Stimulated activated naive CD8-positive, alpha-beta T cell treated with anti-CD3 and anti-CD28 coated beads, Interleukin-15, Interleukin-2, amounts not matched to agents 100 ng/mL and 50 ng/mL, for 24 hours (primary cell): ENCODE results near the gene LTBR.
"Not testable (repeated sequence)": the region's sequence is repeated elsewhere in the genome, so short reads cannot be mapped to it uniquely, and the experiment has no call there.

ENCODE experiments used
- H3K27ac Mint-ChIP-seq: one replicate; pipeline ENCODE4 v1.8.0; 2021; ENCODE audit warnings: mild to moderate bottlenecking, mixed read lengths
- H3K27me3 Mint-ChIP-seq: one replicate; pipeline ENCODE4 v1.8.0; 2021; ENCODE audit warnings: mixed read lengths
- H3K36me3 Mint-ChIP-seq: one replicate; pipeline ENCODE4 v1.8.0; 2021; ENCODE audit warnings: low read depth, mixed read lengths
- H3K4me1 Mint-ChIP-seq: one replicate; pipeline ENCODE4 v1.8.0; 2021; ENCODE audit warnings: low read depth, mixed read lengths
- H3K4me3 Mint-ChIP-seq: one replicate; pipeline ENCODE4 v1.8.0; 2021; ENCODE audit warnings: mild to moderate bottlenecking, mixed read lengths
- H3K9me3 Mint-ChIP-seq: one replicate; pipeline ENCODE4 v1.8.0; 2021; ENCODE audit warnings: mixed read lengths

Gene LTBR

DNA sequence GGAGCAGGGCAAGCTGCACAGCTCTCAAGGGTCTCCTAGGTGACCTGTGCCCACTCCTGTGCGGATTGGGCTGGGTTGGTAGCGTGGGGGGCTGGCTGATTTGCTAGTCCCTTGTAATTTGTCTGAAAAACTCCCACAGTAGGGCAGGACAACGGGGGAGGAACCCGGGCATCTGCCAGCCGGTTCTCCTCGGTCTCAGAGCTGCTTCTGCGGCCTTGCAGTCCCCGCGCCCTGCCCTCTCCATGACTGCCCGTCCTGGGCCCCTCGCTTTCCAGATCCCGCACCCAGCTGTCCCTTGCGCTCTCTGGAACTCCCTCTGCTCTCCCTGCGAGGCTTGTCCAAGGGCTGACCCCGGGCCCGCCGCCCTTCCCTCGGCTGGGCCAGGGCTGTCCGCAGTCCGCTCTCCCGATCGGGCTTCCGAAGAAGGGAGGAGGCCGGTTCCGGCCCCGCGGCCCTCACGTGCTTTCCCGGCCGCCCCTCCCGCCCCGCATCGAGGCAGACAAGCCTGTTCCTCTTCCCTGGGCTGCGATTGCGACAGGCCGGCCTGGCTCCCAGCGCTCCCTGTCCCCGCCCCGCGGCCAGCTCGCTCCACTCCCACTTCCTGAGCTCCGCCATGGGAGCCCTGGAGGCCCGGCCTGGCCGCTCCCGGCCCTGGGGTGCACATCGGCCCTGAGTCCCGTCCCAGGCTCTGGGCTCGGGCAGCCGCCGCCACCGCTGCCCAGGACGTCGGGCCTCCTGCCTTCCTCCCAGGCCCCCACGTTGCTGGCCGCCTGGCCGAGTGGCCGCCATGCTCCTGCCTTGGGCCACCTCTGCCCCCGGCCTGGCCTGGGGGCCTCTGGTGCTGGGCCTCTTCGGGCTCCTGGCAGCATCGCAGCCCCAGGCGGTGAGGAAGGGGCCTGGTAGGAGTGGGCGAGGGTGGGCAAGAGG lies at the start of gene LTBR:
TSS of gene LTBR (plus strand) at position 591 of the 927 bp plus-strand sequence. CDS start at position 788, 197 bp downstream.
- Mint-ChIP-seq H3K36me3 (no peaks in the 10 kb centered on the region), H3K4me3 (no peak within 1 kb of the TSS), H3K27ac (peak within 1 kb of the TSS; percentile 52), H3K27me3 (peaks cover 24% of the 10 kb centered on the region), H3K4me1 (peaks cover 4% of the 10 kb centered on the region), H3K9me3 (no peaks in the 10 kb centered on the region)

DNA sequence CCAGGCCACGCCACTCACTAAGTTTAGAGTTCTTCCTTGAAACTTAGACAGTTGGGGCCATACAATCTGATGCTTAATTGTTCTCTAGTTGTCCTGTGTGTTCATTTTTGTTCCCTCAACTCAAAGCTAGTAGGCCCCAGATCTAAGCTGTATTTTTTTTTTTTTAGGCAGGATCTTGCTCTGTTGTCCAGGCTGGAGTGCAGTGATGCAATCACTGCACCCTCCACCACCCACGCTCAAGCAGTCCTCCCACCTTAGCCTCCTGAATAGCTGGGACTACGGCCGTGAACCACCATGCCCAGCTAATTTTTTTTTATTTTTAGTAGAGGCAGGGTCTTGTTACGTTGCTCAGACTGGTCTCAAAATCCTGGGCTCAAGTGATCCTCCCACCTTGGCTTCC lies 49.6 kb upstream of the LTBR start:
- peaks cover 42% of the 10 kb centered on the region for H3K36me3 Mint-ChIP-seq
- H3K27ac Mint-ChIP-seq: peak overlapping the region; percentile 80
- no peaks in the 10 kb centered on the region for H3K27me3 Mint-ChIP-seq
- H3K9me3 Mint-ChIP-seq: no peaks in the 10 kb centered on the region
- peak overlapping the region; percentile 60 for H3K4me3 Mint-ChIP-seq
- peaks cover 17% of the 10 kb centered on the region for H3K4me1 Mint-ChIP-seq

DNA sequence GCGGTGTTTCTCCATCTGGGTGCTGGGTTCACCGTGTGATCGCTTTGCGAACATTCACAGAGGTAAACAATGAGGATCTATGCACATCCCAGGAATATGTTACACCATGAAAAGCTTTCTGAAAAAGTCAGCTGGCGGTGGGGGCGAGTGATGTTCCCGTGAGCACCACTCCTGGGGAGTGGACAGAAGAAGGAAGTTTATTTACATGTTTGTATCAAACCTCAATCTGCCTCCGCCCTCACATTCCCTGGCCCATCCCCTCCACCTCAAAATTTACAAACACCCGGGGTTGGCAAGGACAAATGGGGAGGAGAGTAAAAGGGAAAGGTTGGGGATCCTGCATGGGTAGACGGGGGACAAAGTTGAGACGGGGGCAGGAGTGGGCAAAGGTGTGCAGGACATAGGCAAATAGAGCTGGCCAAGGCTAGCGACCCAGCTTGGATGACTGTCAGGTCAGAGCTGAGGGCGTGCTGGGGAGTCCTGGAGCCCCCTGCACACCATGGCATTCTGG lies 49.0 kb upstream of the LTBR start:
- no peaks in the 10 kb centered on the region for H3K9me3 Mint-ChIP-seq
- H3K27ac Mint-ChIP-seq: no peak overlapping the region
- peaks cover 39% of the 10 kb centered on the region for H3K36me3 Mint-ChIP-seq
- no peak overlapping the region for H3K4me3 Mint-ChIP-seq
- peaks cover 16% of the 10 kb centered on the region for H3K4me1 Mint-ChIP-seq
- H3K27me3 Mint-ChIP-seq: no peaks in the 10 kb centered on the region

DNA sequence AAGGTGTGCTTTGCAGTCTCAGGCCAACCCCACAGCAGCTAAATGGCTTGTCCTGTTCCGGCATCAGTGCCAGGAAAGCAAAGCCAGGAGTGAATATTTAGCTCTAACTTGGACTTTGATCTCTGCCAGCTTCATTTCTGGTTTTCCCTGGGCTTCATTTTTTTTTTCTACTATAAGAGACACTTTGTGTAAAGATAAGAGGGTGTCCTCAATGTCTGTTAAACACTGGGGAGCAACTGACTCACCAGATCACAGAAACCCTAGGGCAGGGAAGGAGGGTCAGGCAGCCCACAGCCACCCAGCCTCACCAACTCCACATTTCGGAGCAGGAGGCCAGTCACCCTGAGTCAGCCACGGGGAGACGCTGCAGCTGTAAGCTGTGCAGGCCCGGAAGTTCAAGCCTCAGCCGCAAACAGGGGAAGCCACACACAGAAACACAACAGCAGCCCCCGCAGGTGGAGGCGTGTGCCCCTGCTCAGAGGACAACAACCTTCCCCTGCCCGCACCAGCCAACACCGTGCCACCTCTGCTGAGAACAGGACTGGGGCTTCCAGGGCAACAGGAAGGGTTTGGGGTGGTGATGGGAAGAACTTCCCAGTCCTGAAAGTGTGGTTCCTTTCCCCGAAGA lies 48.4 kb upstream of the LTBR start:
- no peak overlapping the region for H3K4me3 Mint-ChIP-seq
- H3K4me1 Mint-ChIP-seq: peaks cover 11% of the 10 kb centered on the region
- no peaks in the 10 kb centered on the region for H3K27me3 Mint-ChIP-seq

DNA sequence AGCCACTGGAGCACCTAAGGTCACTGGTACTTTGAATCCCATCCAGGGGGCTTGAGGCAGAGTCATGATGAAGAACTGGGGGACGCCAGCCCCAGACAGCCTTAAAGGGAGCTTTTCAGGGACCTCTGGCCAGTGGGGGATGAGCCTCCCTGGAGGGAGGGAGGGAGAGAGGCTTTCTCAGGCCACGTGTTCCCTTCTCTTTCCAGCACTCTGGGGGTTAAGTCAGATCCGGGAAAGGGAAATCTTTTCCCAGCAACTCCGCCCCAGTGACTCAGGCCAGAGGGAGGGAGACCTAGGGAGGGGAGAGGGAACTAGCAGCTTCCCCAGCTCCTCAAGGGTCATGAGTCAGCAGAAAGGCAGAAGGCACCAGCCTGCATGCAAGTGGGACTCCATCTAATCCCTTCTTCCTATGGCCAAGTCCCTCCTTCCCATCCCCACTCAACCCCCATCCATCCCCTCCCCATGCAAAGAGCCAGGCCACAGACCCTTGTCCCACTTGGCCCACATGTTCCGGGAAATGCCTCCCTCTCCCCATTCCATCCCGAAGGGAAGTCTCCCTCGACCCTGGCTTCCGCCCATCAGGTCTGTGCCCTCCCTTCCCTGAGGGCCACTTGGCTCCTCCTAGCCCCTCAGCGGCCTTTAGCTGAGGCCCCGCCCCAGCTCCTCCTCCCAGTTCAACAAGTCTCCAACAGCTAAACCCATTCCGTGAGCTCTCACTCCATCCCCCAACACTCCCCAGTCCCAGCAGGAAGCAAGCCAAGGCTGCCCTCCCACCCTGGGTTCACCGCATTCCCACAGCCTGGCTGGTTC lies 47.7 kb upstream of the LTBR start:
- peaks cover 26% of the 10 kb centered on the region for H3K36me3 Mint-ChIP-seq
- H3K27ac Mint-ChIP-seq: no peak overlapping the region
- no peaks in the 10 kb centered on the region for H3K9me3 Mint-ChIP-seq
- H3K4me3 Mint-ChIP-seq: no peak overlapping the region
- H3K4me1 Mint-ChIP-seq: peaks cover 3% of the 10 kb centered on the region
- no peaks in the 10 kb centered on the region for H3K27me3 Mint-ChIP-seq

More for the DNA sequence above, 48.4 kb upstream of the LTBR start:
- no peak overlapping the region for H3K27ac Mint-ChIP-seq
- H3K36me3 Mint-ChIP-seq: peaks cover 33% of the 10 kb centered on the region
- H3K9me3 Mint-ChIP-seq: no peaks in the 10 kb centered on the region

DNA sequence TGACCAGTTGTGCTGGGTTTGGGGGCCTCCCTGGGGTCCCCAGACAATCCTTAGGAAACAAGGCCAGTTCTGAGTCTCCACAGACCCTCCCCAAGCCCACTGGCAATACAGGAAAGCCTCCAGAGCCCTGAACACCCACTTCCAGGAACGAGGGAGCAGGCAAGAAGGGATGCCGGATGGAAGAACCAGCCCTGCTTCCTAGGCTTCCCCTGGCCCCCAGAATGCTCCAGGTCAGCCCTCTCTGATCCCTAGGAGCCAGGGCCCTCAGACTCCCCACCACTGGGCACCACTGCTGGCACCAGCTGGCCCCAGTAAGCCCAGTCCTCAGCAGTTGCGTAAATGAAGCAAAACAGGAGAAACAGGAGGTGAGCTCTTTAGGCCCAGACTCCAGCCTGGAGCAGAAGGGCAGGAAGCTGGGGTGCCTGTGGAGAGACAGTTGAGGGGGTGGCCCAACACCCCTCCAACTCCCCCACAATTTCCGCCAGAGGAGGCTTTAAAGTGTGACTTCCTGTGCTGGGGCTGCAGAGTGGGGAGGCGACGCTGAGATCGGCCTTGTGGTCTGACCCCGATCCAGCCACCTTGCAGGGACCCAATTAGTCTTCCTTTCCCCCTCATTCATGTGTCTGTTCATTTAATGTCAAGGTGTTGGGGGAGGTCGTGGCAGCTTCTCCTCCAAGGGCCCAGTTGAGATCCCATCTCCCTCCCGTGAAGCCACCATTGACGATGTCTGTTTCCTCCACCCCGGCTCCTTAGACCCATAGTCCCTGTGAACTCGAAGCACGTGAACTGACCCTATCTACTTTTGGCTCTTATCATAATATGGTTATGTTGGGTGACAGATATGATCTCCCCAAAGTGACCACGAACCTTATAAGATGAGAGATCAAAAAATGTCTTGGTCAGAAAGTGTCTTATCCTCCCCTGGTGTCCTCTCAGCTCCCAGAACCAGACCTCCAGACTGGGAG lies 46.8 kb upstream of the LTBR start:
- H3K36me3 Mint-ChIP-seq: peaks cover 22% of the 10 kb centered on the region
- no peak overlapping the region for H3K4me3 Mint-ChIP-seq
- H3K27me3 Mint-ChIP-seq: no peaks in the 10 kb centered on the region
- H3K9me3 Mint-ChIP-seq: no peaks in the 10 kb centered on the region
- peaks cover 5% of the 10 kb centered on the region for H3K4me1 Mint-ChIP-seq
- H3K27ac Mint-ChIP-seq: no peak overlapping the region

DNA sequence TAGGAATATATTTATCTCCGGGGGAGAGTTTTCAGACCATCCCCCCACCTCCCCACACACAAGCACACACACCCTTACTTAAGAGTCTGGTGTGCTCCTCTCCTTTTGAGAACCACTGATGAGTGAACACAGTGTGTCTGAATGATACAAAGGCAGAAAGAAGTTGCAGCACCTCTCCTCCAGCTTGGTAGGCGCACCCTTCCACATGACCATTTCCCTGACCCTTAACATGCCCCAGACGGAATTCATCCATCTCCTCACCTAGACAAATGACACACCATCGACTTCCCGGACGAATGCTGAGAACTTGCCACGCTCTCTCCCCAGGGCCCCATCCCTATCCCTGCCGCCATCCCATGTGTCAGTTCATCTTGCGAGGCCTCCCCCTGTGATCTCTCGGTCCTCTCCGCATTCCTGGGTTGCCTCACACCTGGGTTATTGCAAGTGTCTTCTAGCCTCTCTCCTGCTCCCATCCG lies 46.0 kb upstream of the LTBR start:
- Mint-ChIP-seq H3K4me3 (no peak overlapping the region), H3K27ac (no peak overlapping the region), H3K27me3 (no peaks in the 10 kb centered on the region), H3K4me1 (peaks cover 14% of the 10 kb centered on the region), H3K36me3 (peaks cover 15% of the 10 kb centered on the region), H3K9me3 (no peaks in the 10 kb centered on the region)

DNA sequence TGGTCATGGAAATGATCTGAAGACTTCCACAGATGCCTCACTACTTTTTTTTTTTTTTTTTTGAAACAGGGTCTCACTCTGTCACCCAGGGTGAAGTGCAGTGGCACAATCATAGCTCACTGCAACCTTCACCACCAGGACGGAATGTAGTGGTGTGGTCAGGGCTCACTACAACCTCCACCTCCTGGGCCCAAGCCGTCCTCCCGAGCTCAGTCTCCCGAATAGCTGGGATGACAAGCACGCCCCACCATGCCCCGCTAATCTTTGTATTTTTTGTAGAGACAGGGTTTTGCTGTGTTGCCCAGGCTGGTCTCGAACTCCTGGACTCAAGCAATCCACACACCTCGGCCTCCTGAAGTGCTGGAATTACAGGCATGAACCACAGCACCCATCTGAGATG lies 45.4 kb upstream of the LTBR start:
- H3K9me3 Mint-ChIP-seq, H3K4me3 Mint-ChIP-seq, H3K36me3 Mint-ChIP-seq, H3K27me3 Mint-ChIP-seq, H3K27ac Mint-ChIP-seq: not testable (repeated sequence)
- H3K4me1 Mint-ChIP-seq: peaks cover 19% of the 10 kb centered on the region

DNA sequence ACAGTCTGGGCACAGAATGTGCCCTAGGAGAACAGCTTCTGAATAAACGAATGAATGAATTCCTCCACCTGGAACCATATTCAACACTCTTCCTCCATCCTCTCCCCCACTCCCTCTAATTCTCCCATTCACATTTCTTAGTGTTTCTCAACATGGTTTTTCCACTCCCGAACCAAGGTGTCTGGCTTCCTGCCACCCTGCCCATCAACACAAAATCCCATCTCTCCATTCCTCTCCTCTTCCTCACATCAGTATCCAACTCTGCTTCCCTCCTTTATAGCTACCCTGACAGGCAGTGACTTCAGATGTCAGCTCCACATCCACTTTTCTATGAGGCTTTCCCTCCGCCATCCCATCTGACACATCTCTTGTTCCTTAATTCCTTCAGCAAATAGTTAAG lies 45.0 kb upstream of the LTBR start:
- Mint-ChIP-seq H3K4me1 (peaks cover 22% of the 10 kb centered on the region), H3K9me3 (no peaks in the 10 kb centered on the region), H3K27me3 (no peaks in the 10 kb centered on the region), H3K36me3 (peaks cover 5% of the 10 kb centered on the region), H3K27ac (no peak overlapping the region), H3K4me3 (no peak overlapping the region)

DNA sequence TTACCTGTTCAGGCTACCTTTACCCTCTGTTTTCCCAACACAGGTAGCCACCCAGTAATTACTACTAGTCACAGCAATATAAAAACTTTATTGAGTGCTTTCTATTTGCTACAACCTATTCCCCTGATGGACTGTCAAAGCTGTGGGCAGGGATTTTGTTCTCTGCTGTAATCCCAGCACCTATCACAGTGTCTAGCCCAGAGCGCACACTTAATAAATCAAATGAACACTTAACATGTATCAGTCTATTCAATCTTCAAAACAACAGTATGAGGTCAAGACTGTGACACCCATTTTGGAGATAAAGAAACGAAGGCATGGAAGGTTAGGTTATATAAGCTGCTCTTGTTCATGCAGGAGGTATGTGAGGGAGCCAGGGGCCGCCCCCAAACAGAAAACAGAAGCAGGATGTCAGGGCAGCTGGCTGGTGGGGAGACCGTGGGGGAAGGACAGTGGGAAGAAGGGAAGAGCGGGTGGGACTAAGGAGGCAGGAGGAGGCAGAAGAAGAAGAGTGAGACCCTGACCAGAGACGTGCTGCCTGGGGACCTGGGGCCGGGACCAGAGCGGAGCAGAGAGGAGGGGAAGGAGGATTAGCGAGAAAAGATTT lies 43.8 kb upstream of the LTBR start:
- H3K27me3 Mint-ChIP-seq: no peaks in the 10 kb centered on the region
- H3K27ac Mint-ChIP-seq: no peak overlapping the region
- peaks cover 25% of the 10 kb centered on the region for H3K4me1 Mint-ChIP-seq
- no peak overlapping the region for H3K4me3 Mint-ChIP-seq
- no peaks in the 10 kb centered on the region for H3K9me3 Mint-ChIP-seq
- no peaks in the 10 kb centered on the region for H3K36me3 Mint-ChIP-seq

DNA sequence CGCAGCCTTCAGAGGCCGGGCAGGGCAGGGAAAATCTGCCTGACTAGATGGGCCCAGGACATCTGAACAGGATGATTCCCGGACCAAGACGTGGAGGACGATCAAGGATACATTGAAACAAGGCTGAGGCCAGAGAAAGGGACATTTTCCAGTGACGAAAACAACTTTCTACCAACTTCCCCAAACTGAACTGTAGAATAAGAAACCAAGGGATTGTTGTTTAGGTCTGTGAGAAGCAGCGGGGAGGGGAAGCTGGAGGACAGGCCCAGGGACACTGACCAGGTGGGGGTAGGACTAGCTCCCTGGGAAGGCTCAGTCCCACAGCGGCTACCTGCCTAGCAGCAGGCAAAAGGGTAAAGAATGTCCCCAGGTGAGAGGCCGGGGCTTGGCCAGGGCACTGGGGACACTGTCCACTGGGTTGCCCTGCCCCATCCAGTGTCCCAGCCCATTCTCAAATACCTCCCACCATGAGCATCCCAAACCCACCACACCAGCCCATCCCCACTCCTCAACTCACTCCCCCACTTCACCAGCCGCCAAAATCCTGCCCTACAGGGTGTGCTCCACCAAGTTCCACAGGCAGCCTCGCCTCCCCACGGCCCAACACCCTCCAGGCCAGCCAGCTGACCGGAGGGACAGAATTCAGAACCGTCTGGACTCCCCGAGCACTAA lies 43.1 kb upstream of the LTBR start:
- H3K4me1 Mint-ChIP-seq: peaks cover 32% of the 10 kb centered on the region
- no peaks in the 10 kb centered on the region for H3K9me3 Mint-ChIP-seq
- H3K27me3 Mint-ChIP-seq: no peaks in the 10 kb centered on the region
- no peak overlapping the region for H3K27ac Mint-ChIP-seq
- no peaks in the 10 kb centered on the region for H3K36me3 Mint-ChIP-seq
- no peak overlapping the region for H3K4me3 Mint-ChIP-seq

DNA sequence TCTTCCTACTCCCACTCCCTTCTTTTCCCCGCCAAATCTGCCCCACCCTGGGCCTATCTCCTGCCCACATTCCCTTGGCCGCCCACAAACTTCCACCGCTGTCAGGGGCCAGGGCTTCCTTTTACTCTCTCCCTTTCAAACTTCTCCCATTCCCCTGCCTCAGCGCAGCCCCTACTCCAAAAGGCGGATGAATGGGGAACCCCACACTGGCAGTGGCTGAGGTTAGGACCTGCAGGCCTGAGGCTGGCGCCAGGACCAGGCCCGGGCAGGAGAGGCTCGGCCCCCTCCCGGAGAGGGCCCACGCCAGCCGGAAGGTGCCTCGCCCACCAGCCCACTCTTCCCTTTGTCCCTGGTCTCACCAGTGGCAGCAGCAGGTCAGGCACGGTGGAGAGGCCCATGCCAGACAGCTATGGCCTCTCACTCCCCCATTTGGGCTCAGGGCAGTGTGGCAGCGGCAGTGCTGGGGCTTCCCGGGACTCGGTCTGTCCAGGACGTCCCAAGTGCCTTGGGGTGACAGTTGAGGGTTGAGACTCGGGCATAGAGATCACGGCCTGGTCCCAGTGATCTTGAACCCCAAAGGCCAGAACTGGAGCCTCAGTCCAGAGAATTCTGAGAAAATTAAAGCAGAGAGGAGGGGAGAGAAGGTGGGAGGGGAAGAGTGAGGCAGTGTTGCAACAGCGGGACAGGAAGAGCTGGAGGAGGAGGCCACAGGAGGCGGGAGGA lies 42.4 kb upstream of the LTBR start, which contains the start of gene TNFRSF1A:
TSS of gene TNFRSF1A (minus strand) at position 660 of the 723 bp plus-strand sequence. CDS start at position 398, 262 bp downstream.
- Mint-ChIP-seq H3K27me3 (no peaks in the 10 kb centered on the region), H3K4me1 (peaks cover 37% of the 10 kb centered on the region), H3K36me3 (no peaks in the 10 kb centered on the region), H3K9me3 (no peaks in the 10 kb centered on the region), H3K27ac (no peak within 1 kb of the TSS), H3K4me3 (no peak within 1 kb of the TSS)
